Stomach (tissue), 9 donors: ENCODE measurements around the gene DNAI4. TPM values are rescaled to one million over a fixed set of nuclear protein-coding genes. Genes with fewer than 3 reads are reported as not detected.
"Not testable (repeated sequence)": the region's sequence is repeated elsewhere in the genome, so short reads cannot be mapped to it uniquely, and the experiment has no call there.

Source experiments
- DNase-seq, 2 donors: peaks; one replicate each; pipeline versions ENCODE4 v3.0.0 to v3.0.0-alpha.2; 2013 to 2019
- H3K27ac ChIP-seq, 5 donors: fragments of 200-600 bp in 4 of 5; sonication (generic) in 4 of 5; one replicate each; pipeline ENCODE4 v1.5.1; 2013 to 2019; ENCODE audit warnings: mild to moderate bottlenecking in 1 of 5, moderate library complexity in 1 of 5
- H3K27me3 ChIP-seq, 3 donors: fragments of 200-600 bp; sonication (generic); one replicate each; pipeline ENCODE4 v1.5.1; 2017 to 2019; ENCODE audit warnings: mixed run types in 1 of 3
- H3K36me3 ChIP-seq, 4 donors: fragments of 200-600 bp; sonication (generic); 1 replicate in 3 of 4; 2 replicates in 1 of 4; pipeline ENCODE4 v1.5.1; 2016 to 2019
- H3K4me1 ChIP-seq, 4 donors: fragments of 200-600 bp; sonication (generic); one replicate each; pipeline ENCODE4 v1.5.1; 2016 to 2019
- H3K4me3 ChIP-seq, 4 donors: fragments of 200-600 bp; sonication (generic) in 3 of 4; one replicate each; pipeline ENCODE4 v1.5.1; 2016 to 2019; ENCODE audit warnings: mild to moderate bottlenecking in 1 of 4
- H3K9me3 ChIP-seq, 4 donors: fragments of 200-600 bp; sonication (generic); one replicate each; pipeline ENCODE4 v1.5.1; 2016 to 2019
- CTCF ChIP-seq, 7 experiments: fragments of 450-650 bp in 4 of 7; fragments of 200-600 bp in 3 of 7; sonication (generic) in 3 of 7; IDR thresholded peaks; one replicate each; pipeline ENCODE4 v1.5.1; 2016 to 2019; ENCODE audit warnings: antibody characterized with exemption in 7 of 7, control low read depth in 2 of 7, mild to moderate bottlenecking in 1 of 7
- EP300 ChIP-seq: sonication (generic); formaldehyde crosslinking; IDR thresholded peaks from one replicate; pipeline ENCODE4 v1.6.1; 2017; ENCODE audit warnings: antibody characterized with exemption
- POLR2A ChIP-seq, 4 donors: fragments of 450-650 bp; IDR thresholded peaks; one replicate each; pipeline ENCODE4 v1.6.1; 2016; ENCODE audit warnings: antibody characterized with exemption in 4 of 4, control low read depth in 2 of 4, mild to moderate bottlenecking in 1 of 4, moderate library complexity in 1 of 4
- POLR2AphosphoS5 ChIP-seq, 3 donors: sonication (generic); formaldehyde crosslinking; IDR thresholded peaks; one replicate each; pipeline ENCODE4 v1.6.1; 2016; ENCODE audit warnings: antibody characterized with exemption in 3 of 3
- WGBS, 5 donors: extraction: QIAGEN DNeasy Blood & Tissue Kit in 3 of 5; methylation state at CpG; one replicate each; pipeline versions ENCODE4 v1.1.5 to v1.1.7; 2013 to 2018; 5-methylcytosine and 5-hydroxymethylcytosine counted together
- intact Hi-C: fragments of 100-400 bp; cut with DNase I; formaldehyde crosslinking; loops from one replicate; pipeline ENCODE4 v1.15.1; 2023; ENCODE audit warnings: low total_unique reads
- polyA plus RNA-seq, 3 donors: library from polyadenylated mRNA; stranded (reverse); fragments of 200-250 nt; gene quantifications; one replicate each; pipeline ENCODE4 v1.2.3, GENCODE V29; 2013
- total RNA-seq, 5 donors: library from RNA; depleted of rRNA; stranded (reverse); fragments of >200 nt; gene quantifications; one replicate each; pipeline versions ENCODE4 v1.1.0 to v1.2.3, GENCODE V29; 2014 to 2016
- donor health status: healthy with polysubstance abuse.
- donor health status: Bipolar disorder and iron deficiency.
- donor health status: healthy.

DNAI4 gene
- total and polyA plus RNA-seq, 8 donors = 0.44 to 9.5 (median 6.2) TPM; not detected in 1

- TF ChIP-seq CTCF (IDR thresholded peaks at IDR 0.05) = no peak
- no peak for TF ChIP-seq EP300
- no peak for TF ChIP-seq POLR2A (IDR thresholded peaks at IDR 0.05)
- TF ChIP-seq POLR2AphosphoS5 (IDR thresholded peaks at IDR 0.05) = no peak
- 83 to 92% (median 92%) methylated on average over 3 of the region's 3 CpGs for WGBS, 5 donors
- DNase-seq = no peak
- H3K9me3 ChIP-seq = no peaks in the 10 kb centered on the region
- peaks cover 0 to 8% (median 0%) of the 10 kb centered on the region in 4 donors for H3K36me3 ChIP-seq
- intact Hi-C loops = no loop called here
- no peak overlapping the region for H3K4me3 ChIP-seq
- H3K27ac ChIP-seq = no peak overlapping the region
- peaks cover 0 to 25% (median 15%) of the 10 kb centered on the region in 4 donors for H3K4me1 ChIP-seq
- H3K27me3 ChIP-seq = no peaks in the 10 kb centered on the region
Measured at GRCh38 chr1:66919828-66920227, 4.8 kb downstream of the DNAI4 start.

- H3K36me3 ChIP-seq = peaks cover 0 to 8% (median 0%) of the 10 kb centered on the region in 4 donors
- no peak for DNase-seq
- peaks cover 0 to 23% (median 11%) of the 10 kb centered on the region in 4 donors for H3K4me1 ChIP-seq
- 76 to 100% (median 90%) methylated on average over 1 of the region's 1 CpG for WGBS, 5 donors
- no peak overlapping the region for H3K4me3 ChIP-seq
- no peaks in the 10 kb centered on the region for H3K27me3 ChIP-seq
- TF ChIP-seq EP300 (no peak), CTCF (IDR thresholded peaks at IDR 0.05) (no peak), POLR2AphosphoS5 (IDR thresholded peaks at IDR 0.05) (no peak), POLR2A (IDR thresholded peaks at IDR 0.05) (no peak)
- intact Hi-C loops = no loop called here
- H3K9me3 ChIP-seq = no peaks in the 10 kb centered on the region
- H3K27ac ChIP-seq = no peak overlapping the region
Measured at GRCh38 chr1:66919063-66919462, 5.6 kb downstream of the DNAI4 start.

- Histone ChIP-seq H3K4me1 (peaks cover 0 to 8% (median 0%) of the 10 kb centered on the region in 4 donors), H3K27me3 (no peaks in the 10 kb centered on the region), H3K9me3 (no peaks in the 10 kb centered on the region), H3K27ac (no peak overlapping the region), H3K36me3 (peaks cover 0 to 8% (median 0%) of the 10 kb centered on the region in 4 donors), H3K4me3 (no peak overlapping the region)
- intact Hi-C loops = no loop called here
- TF ChIP-seq CTCF (IDR thresholded peaks at IDR 0.05) (no peak), POLR2AphosphoS5 (IDR thresholded peaks at IDR 0.05) (no peak), EP300 (no peak), POLR2A (IDR thresholded peaks at IDR 0.05) (no peak)
- DNase-seq = no peak
- WGBS, 5 donors = 93 to 99% (median 97%) methylated on average over 1 of the region's 1 CpG
Measured at GRCh38 chr1:66917476-66917875, 7.2 kb downstream of the DNAI4 start.

GRCh38 chr1:66916320-66916719 is 8.3 kb downstream of the DNAI4 start:
- Histone ChIP-seq H3K36me3 (peaks cover 0 to 8% (median 0%) of the 10 kb centered on the region in 4 donors), H3K27me3 (no peaks in the 10 kb centered on the region), H3K4me3 (no peak overlapping the region), H3K4me1 (peaks cover 0 to 2% (median 0%) of the 10 kb centered on the region in 4 donors), H3K27ac (no peak overlapping the region), H3K9me3 (no peaks in the 10 kb centered on the region)
- no peak for DNase-seq
- 54 to 59% (median 56%) methylated on average over 2 of the region's 2 CpGs for WGBS, 5 donors
- intact Hi-C loops = no loop called here
- TF ChIP-seq EP300 (no peak), POLR2AphosphoS5 (IDR thresholded peaks at IDR 0.05) (no peak), POLR2A (IDR thresholded peaks at IDR 0.05) (no peak), CTCF (IDR thresholded peaks at IDR 0.05) (no peak)

- H3K36me3 ChIP-seq, H3K9me3 ChIP-seq, intact Hi-C loops, DNase-seq, H3K4me3 ChIP-seq, H3K4me1 ChIP-seq, H3K27ac ChIP-seq, H3K27me3 ChIP-seq: not testable (repeated sequence)
- 85 to 96% (median 94%) methylated on average over 1 of the region's 1 CpG for WGBS, 5 donors
Measured at GRCh38 chr1:66915203-66915602, 9.5 kb downstream of the DNAI4 start.
